ENCODE measurements around the gene MSANTD7.

The MSANTD7 gene

DNA sequence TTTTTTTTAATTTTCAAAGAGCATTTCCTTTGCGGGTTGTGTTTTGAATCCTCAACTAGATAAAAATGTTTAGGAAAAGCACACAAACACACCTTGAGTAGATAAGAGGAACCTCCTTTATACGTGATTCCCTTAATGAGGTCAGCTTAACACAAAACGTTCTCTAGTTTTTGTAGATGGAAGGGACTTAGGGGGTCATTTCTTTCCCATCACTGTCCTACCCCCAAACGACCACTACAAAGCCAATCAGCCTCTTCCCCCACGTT lies 41.8 kb downstream of the MSANTD7 start:
- no peak for DNase-seq (ENCODE audit: extremely low read depth in 1 of 2, low read depth in 1 of 2)

GRCh38 chr10:14880229-14880628 lies 42.1 kb downstream of the MSANTD7 start:
- no peak for DNase-seq (ENCODE audit: extremely low read depth in 1 of 2, low read depth in 1 of 2)

GRCh38 chr10:14884082-14884481 lies 46.0 kb downstream of the MSANTD7 start:
- DNase-seq (ENCODE audit: extremely low read depth in 1 of 2, low read depth in 1 of 2): no peak

Measured in activated CD8-positive, alpha-beta memory T cell treated with anti-CD3 and anti-CD28 coated beads for 1 hour (primary cell).